HUES48 (cell line): ENCODE results near the gene SPACA4.

Experiments used
- H3K27ac ChIP-seq: one replicate; pipeline ENCODE4 v1.7.0; 2013; ENCODE audit warnings: low read depth, low read length, inconsistent platforms
- H3K27me3 ChIP-seq: 2 replicates; pipeline ENCODE4 v1.6.1; 2013; ENCODE audit warnings: mild to moderate bottlenecking, low read length; ENCODE audit not compliant: control insufficient read depth, insufficient read depth
- H3K36me3 ChIP-seq: 2 replicates; pipeline ENCODE4 v1.6.1; 2013; ENCODE audit warnings: low read length; ENCODE audit not compliant: control insufficient read depth, insufficient read depth
- H3K4me1 ChIP-seq: 2 replicates; pipeline ENCODE4 v1.6.1; 2013; ENCODE audit warnings: mild to moderate bottlenecking, low read length; ENCODE audit not compliant: control insufficient read depth, insufficient read depth
- H3K4me3 ChIP-seq: 2 replicates; pipeline ENCODE4 v1.5.1; 2013; ENCODE audit warnings: mild to moderate bottlenecking, low read depth, low read length
- H3K9ac ChIP-seq: 2 replicates; pipeline ENCODE4 v1.6.1; 2013; ENCODE audit warnings: mild to moderate bottlenecking, low read depth, low read length, moderate library complexity
- H3K9me3 ChIP-seq: 2 replicates; pipeline ENCODE4 v1.6.1; 2013; ENCODE audit warnings: low read length; ENCODE audit not compliant: control insufficient read depth, insufficient read depth

SPACA4 gene

GRCh38 chr19:48644839-48645619 is 38.5 kb downstream of the SPACA4 start:
- peaks cover 6% of the 10 kb centered on the region; the same call in 1 of the 2 replicates for H3K4me1 ChIP-seq
- H3K27me3 ChIP-seq: no peaks in the 10 kb centered on the region
- peak overlapping the region; percentile 7; the same call in 1 of the 2 replicates for H3K9ac ChIP-seq
- H3K27ac ChIP-seq: peak overlapping the region; percentile 98
- H3K4me3 ChIP-seq: peak overlapping the region; percentile 95
- no peaks in the 10 kb centered on the region; the same call in 1 of the 2 replicates for H3K36me3 ChIP-seq
- H3K9me3 ChIP-seq: no peaks in the 10 kb centered on the region

DNA sequence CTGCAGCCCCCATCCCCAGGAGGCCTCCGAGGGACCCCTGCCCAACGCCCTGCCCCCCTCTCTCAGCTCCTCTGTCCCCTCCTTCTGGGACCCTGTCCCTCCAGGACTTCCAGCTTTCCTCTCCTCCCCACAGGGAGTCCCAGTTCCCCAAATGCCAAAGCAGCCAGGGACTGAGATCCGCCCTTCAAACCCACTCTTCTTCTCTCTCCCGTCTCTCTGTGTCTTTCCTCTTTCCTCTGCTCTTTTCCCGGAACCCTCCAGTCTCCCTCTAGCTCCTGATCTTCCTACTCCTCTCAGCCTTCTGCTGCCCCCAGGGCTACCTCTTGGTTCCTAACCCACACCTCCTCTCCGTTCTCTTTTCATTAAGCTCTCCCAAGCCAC is 39.1 kb downstream of the SPACA4 start:
- Histone ChIP-seq H3K27me3 (no peaks in the 10 kb centered on the region), H3K9me3 (no peaks in the 10 kb centered on the region), H3K9ac (peak overlapping the region; percentile 13; the same call in 1 of the 2 replicates), H3K27ac (peak overlapping the region; percentile 98), H3K4me1 (peaks cover 6% of the 10 kb centered on the region; the same call in 1 of the 2 replicates), H3K36me3 (no peaks in the 10 kb centered on the region), H3K4me3 (peak overlapping the region; percentile 95)

GRCh38 chr19:48646001-48646721 is 39.6 kb downstream of the SPACA4 start, which contains the start of gene CA11:
CA11 (minus strand) TSS chr19:48646187; CDS start chr19:48645632, 555 bp downstream.
- no peaks in the 10 kb centered on the region for H3K27me3 ChIP-seq

DNA sequence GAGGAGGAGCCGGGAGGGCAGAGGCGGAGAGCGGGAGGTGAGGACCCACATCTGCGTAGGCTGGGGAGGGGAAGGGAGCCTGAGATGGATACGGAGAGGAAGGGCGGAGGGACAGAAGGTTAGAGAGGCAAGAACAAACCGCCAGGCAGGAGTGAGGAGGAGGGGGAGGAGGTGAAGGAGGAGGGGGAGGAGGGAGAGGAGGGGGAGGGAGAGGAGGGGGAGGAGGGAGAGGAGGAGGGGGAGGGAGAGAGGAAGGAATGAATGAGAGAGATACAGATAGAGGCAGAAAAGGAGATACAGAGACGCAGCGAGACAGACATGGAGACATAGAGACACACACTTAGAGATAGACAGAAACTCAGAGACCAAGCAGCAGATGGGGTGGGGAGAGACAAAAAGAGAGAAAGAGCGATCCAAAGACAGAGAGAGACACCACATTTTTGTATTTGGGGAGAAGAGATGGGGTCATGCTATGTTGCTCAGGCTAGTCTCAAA is 40.2 kb downstream of the SPACA4 start:
- Histone ChIP-seq H3K9ac (no peak overlapping the region), H3K36me3 (no peaks in the 10 kb centered on the region), H3K4me3 (peak overlapping the region; percentile 95; the same call in 1 of the 2 replicates), H3K27ac (peak overlapping the region; percentile 98), H3K4me1 (peaks cover 6% of the 10 kb centered on the region; the same call in 1 of the 2 replicates), H3K9me3 (no peaks in the 10 kb centered on the region), H3K27me3 (no peaks in the 10 kb centered on the region)

More at GRCh38 chr19:48646001-48646721, 39.6 kb downstream of the SPACA4 start, which contains the start of gene CA11:
- Histone ChIP-seq H3K4me1 (peaks cover 6% of the 10 kb centered on the region; the same call in 1 of the 2 replicates), H3K36me3 (no peaks in the 10 kb centered on the region), H3K4me3 (peak within 1 kb of the TSS; percentile 95), H3K9ac (peak within 1 kb of the TSS; percentile 31; the same call in 1 of the 2 replicates), H3K9me3 (no peaks in the 10 kb centered on the region), H3K27ac (peak within 1 kb of the TSS; percentile 98)

- no peak overlapping the region for H3K27ac ChIP-seq
- H3K27me3 ChIP-seq: no peaks in the 10 kb centered on the region
- no peaks in the 10 kb centered on the region for H3K9me3 ChIP-seq
- no peaks in the 10 kb centered on the region for H3K36me3 ChIP-seq
- H3K9ac ChIP-seq: no peak overlapping the region
- H3K4me1 ChIP-seq: peaks cover 6% of the 10 kb centered on the region; the same call in 1 of the 2 replicates
- H3K4me3 ChIP-seq: no peak overlapping the region
These were observed 41.6 kb downstream of the SPACA4 start for GRCh38 chr19:48648134-48648533.

GRCh38 chr19:48650974-48651682 is 44.6 kb downstream of the SPACA4 start:
- no peak overlapping the region for H3K4me3 ChIP-seq
- H3K36me3 ChIP-seq: no peaks in the 10 kb centered on the region

DNA sequence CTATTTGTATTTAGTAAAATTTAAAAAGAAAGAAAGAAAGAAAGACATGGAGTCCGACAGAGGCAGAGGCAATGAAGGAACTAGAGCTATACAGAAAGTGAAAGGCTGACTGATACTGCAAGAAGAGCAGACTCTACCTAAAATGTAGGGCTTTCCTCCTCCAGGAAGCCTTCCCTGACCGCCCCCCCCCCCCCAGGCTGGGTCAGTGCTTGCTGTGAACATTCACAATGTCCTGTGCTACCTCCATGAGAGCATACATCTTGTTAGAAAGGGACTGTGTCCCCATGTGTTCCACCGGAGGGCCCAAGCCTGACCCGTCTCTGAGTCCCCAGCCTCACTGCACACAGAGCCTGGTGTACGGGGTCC is 45.1 kb downstream of the SPACA4 start:
- H3K27me3 ChIP-seq: no peaks in the 10 kb centered on the region
- H3K27ac ChIP-seq: no peak overlapping the region
- peaks cover 2% of the 10 kb centered on the region; the same call in 1 of the 2 replicates for H3K4me1 ChIP-seq
- H3K9me3 ChIP-seq: no peaks in the 10 kb centered on the region
- no peaks in the 10 kb centered on the region for H3K36me3 ChIP-seq
- no peak overlapping the region for H3K4me3 ChIP-seq
- H3K9ac ChIP-seq: no peak overlapping the region

More at GRCh38 chr19:48650974-48651682, 44.6 kb downstream of the SPACA4 start:
- no peak overlapping the region for H3K27ac ChIP-seq
- H3K4me1 ChIP-seq: peaks cover 2% of the 10 kb centered on the region; the same call in 1 of the 2 replicates
- no peaks in the 10 kb centered on the region for H3K9me3 ChIP-seq
- no peaks in the 10 kb centered on the region for H3K27me3 ChIP-seq
- no peak overlapping the region for H3K9ac ChIP-seq

DNA sequence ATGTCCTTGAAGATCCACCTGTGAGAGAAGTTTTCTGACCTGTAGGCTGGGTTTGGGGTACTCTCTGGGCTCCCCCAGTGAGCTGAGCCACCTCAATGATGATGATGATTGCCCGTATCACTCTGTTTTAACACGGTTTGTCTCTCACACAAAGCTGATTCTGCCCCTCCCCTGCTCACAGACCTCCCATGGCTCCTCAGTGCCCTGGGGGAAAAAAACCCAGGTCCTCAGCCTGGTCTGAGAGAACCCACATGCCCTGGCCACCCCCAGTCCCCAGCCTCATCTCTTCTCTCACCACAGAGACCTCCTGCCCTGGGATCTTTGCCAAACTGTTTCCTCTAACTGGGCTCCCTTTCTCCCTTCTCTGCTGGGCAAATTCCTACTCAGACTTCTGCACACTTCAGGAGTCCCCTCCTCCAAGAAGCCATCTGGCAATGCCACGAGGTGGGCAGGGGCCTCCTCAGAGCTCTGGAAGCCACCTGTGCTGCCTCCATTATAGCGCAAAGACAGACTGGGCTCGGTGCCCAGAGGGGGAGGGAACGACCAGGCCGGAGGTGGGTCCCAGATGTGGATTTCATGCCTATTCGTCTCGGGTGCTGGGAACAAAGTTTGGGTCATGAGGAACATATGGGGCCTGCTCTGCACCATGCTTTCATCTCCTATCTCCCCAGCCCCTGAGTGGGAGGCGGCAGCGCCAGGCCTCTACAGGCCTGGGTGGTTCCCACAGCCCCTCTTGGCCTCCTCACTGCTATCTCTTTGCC is 47.9 kb downstream of the SPACA4 start:
- Histone ChIP-seq H3K9me3 (no peaks in the 10 kb centered on the region), H3K9ac (no peak overlapping the region), H3K27me3 (no peaks in the 10 kb centered on the region), H3K36me3 (no peaks in the 10 kb centered on the region), H3K4me3 (no peak overlapping the region), H3K27ac (no peak overlapping the region), H3K4me1 (no peaks in the 10 kb centered on the region)

- H3K4me3 ChIP-seq: no peak overlapping the region
- no peaks in the 10 kb centered on the region for H3K4me1 ChIP-seq
- H3K27ac ChIP-seq: peak overlapping the region; percentile 6
- H3K36me3 ChIP-seq: no peaks in the 10 kb centered on the region
- no peaks in the 10 kb centered on the region for H3K27me3 ChIP-seq
- peaks cover 4% of the 10 kb centered on the region; the same call in 1 of the 2 replicates for H3K9me3 ChIP-seq
- no peak overlapping the region for H3K9ac ChIP-seq
These were observed 50.4 kb downstream of the SPACA4 start for GRCh38 chr19:48656840-48657474.
